Stimulated activated CD8-positive, alpha-beta memory T cell treated with anti-CD3 and anti-CD28 coated beads, Interleukin-12 subunit alpha, Interleukin-12 subunit beta, amount 100 ng/mL, for 24 hours (primary cell): ENCODE results near the gene METTL8.

Experiments used
- DNase-seq: peaks from one replicate; pipeline ENCODE4 v3.0.0-alpha.2; 2020; ENCODE audit errors: extremely low read depth

Gene METTL8

GRCh38 chr2:171433763-171434012 is at the start of gene METTL8:
METTL8 (minus strand) TSS chr2:171433990; CDS start chr2:171392185, 41,805 bp downstream.
- no peak for DNase-seq

GRCh38 chr2:171482877-171483276 is 49.1 kb upstream of the METTL8 start:
- no peak for DNase-seq

GRCh38 chr2:171482308-171482707 is 48.5 kb upstream of the METTL8 start:
- no peak for DNase-seq

GRCh38 chr2:171480908-171481307 is 47.1 kb upstream of the METTL8 start:
- DNase-seq, result no peak

- no peak for DNase-seq
Measured at GRCh38 chr2:171479154-171479814, 45.5 kb upstream of the METTL8 start.

- no peak for DNase-seq
Measured at GRCh38 chr2:171478345-171478744, 44.6 kb upstream of the METTL8 start.

- no peak for DNase-seq
Measured at GRCh38 chr2:171475979-171476378, 42.2 kb upstream of the METTL8 start.

- no peak for DNase-seq
Measured at GRCh38 chr2:171470129-171470528, 36.3 kb upstream of the METTL8 start.

- DNase-seq, result no peak
Measured at GRCh38 chr2:171469176-171469575, 35.4 kb upstream of the METTL8 start.

GRCh38 chr2:171460537-171460936 is 26.7 kb upstream of the METTL8 start:
- no peak for DNase-seq

- no peak for DNase-seq
Measured at GRCh38 chr2:171459498-171459897, 25.7 kb upstream of the METTL8 start.

- no peak for DNase-seq
Measured at GRCh38 chr2:171452773-171453172, 19.0 kb upstream of the METTL8 start.

GRCh38 chr2:171451074-171451473 is 17.3 kb upstream of the METTL8 start:
- no peak for DNase-seq

- no peak for DNase-seq
Measured at GRCh38 chr2:171447675-171448074, 13.9 kb upstream of the METTL8 start.

- no peak for DNase-seq
Measured at GRCh38 chr2:171441470-171441869, 7.7 kb upstream of the METTL8 start.

GRCh38 chr2:171436307-171436706 is 2.5 kb upstream of the METTL8 start:
- no peak for DNase-seq

GRCh38 chr2:171434013-171434989 is 511 bp upstream of the METTL8 start, which contains the start of gene DCAF17:
DCAF17 (plus strand) TSS chr2:171434226; CDS start chr2:171434578, 352 bp downstream.
- DNase-seq, result peak; percentile 87

- no peak for DNase-seq
Measured at GRCh38 chr2:171432969-171433762, 624 bp downstream of the METTL8 start.

GRCh38 chr2:171432206-171432968 is 1.4 kb downstream of the METTL8 start:
- no peak for DNase-seq

- no peak for DNase-seq
Measured at GRCh38 chr2:171431677-171432167, 2.1 kb downstream of the METTL8 start.
